HG02938 (cell line): ENCODE data around the gene RAPGEFL1.
"Not testable (repeated sequence)": the region's sequence is repeated elsewhere in the genome, so short reads cannot be mapped to it uniquely, and the experiment has no call there.

Experiments
- ATAC-seq: cut with Tn5 transposase; IDR thresholded peaks from one replicate; pipeline ENCODE4 v1.9.1; 2021; ENCODE audit warnings: mild to moderate bottlenecking, moderate library complexity; ENCODE audit not compliant: unreplicated experiment

RAPGEFL1 gene

GRCh38 chr17:40206193-40206592 is 28.9 kb downstream of the RAPGEFL1 start:
- ATAC-seq = not testable (repeated sequence)

GRCh38 chr17:40209404-40210093 is 32.3 kb downstream of the RAPGEFL1 start:
- ATAC-seq = no peak

GRCh38 chr17:40213914-40214313 is 36.6 kb downstream of the RAPGEFL1 start:
- not testable (repeated sequence) for ATAC-seq

GRCh38 chr17:40218006-40218739 is 40.9 kb downstream of the RAPGEFL1 start:
- ATAC-seq = no peak

DNA sequence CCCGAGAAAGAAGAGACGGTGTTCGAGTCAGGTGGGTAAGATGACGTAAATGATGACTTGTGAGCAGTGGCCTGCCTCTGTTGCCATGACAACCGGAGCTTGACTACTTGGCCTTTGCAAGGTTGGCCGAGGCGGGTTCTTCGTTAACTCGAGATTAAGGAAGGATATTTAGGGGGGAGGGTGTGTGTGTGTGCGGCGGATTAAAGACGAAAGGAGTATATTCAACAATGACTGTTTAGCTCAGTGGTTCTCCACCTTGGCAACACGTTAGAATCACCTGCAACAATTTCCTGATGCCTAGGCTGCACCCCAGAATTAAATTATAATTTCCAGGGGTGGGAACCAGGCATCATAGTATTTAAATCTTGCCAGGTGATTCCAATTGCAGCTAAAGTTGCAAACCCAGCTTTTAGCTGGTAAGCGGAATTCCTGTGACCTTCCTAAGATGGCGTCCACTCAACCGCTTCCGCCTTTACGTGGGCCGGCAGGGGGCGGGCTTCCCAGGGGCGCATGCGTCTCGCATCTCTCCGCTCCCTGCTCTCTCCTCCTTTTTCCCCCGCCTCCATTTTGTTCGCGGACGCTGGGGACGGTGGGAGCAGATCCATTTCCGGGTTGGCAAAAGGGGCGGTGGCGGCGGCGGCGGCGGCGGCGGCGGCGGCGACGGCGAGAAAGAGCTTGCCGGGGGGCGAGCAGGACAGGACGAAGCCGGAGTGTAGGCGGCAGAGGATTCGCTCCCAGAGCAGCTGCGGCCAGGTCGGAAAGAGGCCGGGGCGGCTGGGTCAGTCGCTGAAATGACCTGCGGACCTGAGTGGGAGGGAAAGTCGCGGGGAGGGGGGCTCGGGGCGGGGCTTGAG is 41.7 kb downstream of the RAPGEFL1 start, which contains the start of gene WIPF2:
TSS of gene WIPF2 (plus strand) at position 565 of the 854 bp plus-strand sequence. CDS start 37,156 bp downstream, outside the sequence.
- ATAC-seq = peak; percentile 76

DNA sequence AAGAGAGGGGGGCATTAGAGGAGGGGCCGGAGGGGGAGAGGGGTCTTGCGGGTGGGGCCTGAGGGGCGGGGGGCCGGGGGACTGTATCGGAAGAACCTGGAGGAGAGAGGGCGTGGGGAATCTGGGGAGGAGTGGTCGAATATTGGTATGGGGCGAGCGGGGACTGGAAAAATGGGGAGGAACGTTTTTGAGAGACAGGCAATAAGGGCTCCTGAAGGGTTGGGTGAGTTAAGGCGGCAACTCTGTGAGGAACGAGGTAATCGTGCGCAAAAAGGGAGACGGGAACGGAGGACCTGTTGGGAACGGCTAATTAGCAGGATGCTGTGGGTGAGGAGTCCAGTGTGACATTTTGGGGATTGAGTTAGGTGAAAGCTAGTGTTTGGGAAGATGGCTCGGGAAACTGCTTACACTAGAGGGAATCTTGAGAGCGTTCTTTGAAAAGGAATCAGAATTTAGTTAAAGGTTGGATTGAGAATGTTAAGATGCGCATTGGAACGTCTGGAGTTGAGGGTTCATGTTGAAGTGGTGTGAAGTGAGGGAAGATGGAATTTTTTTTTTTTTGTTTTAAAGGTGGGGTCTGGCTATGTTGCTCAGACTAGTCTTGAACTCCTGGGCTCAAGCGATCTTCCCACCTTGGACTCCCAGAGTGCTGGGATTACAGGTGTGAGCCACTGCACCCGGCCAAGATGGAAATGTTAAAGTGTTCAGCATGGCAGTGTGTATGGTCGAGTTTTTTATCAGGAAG is 42.5 kb downstream of the RAPGEFL1 start:
- peak; percentile 6 for ATAC-seq

GRCh38 chr17:40224718-40225550 is 47.7 kb downstream of the RAPGEFL1 start:
- no peak for ATAC-seq

DNA sequence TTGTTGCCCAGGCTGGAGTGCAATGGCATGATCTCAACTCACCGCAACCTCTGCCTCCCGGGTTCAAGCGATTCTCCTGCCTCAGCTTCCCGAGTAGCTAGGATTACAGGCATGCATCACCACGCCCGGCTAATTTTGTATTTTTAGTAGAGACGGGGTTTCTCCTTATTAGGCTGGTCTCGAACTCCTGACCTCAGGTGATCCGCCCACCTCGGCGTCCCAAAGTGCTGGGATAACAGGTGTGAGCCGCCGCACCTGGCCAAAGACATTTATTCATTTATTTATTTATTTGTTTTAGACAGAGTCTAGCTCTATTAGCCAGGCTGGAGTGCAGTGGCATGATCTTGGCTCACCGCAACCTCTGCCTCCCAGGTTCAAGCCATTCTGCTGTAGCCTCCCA is 51.9 kb downstream of the RAPGEFL1 start:
- ATAC-seq = not testable (repeated sequence)

DNA sequence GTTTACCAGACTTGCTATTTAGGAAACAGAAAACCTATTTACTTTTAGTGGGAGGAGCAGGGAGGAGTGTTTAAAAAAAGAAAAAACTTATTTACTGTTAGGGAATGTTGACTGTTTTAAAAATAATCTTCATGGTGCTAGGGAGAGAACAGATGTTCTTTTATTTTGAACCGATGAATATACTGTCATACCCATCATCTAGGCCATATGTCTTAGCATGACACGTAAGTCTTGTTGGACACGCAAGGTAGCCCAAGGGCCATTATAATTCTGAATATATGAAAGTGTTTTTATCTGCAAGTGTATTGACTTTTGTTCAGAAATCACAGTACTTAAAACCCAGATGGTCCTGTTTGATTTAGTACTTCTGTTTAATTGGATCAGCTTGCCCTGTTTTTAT is 53.4 kb downstream of the RAPGEFL1 start:
- ATAC-seq = no peak

GRCh38 chr17:40231928-40232327 is 54.7 kb downstream of the RAPGEFL1 start:
- not testable (repeated sequence) for ATAC-seq

DNA sequence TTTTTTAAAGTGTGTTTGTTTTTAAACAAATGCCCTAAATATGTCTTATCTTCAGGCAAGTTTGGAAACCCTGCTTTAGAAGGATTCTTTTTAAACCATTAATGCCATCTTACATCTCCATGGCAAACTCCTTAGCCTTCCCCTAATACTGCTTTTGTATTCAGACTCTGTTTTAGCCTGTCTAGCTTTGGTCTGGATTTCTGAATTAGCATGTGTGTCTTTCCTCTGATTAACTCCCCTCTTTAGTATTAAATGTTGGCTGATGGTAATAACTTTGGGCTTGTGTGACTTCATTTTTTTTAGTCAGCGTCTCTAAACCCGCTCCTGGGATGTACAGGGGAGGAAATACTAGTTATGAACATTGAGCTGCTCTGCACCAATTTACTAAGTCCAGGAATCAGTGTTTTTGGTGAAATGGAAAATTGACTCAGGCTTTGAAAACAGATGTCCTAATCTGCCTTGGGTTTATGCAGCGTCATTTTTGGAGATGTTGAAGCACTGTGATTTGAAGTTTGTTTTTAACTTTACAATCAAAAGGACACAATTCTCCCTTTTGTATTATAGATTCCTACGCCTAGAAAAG is 64.1 kb downstream of the RAPGEFL1 start:
- no peak for ATAC-seq

DNA sequence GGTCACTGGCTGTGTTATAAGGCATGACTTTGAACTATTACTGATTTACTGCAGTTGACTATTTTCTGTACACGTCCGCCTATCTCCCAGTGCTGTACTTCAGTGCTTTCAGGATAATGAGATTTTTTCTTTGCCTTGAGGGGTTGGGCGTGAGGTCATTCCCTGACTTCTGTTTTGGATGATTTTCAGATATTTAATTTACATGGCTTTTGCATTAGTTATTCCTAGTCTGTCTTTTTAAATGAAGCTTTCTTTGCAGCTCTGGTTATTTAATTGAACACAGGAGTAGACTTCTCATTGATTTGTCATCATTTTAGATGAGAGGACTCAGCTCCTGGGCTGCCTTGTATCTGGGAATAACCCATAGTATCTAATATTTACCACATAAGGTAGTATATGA is 65.5 kb downstream of the RAPGEFL1 start:
- no peak for ATAC-seq

- ATAC-seq = no peak
Measured at GRCh38 chr17:40243761-40244160, 66.5 kb downstream of the RAPGEFL1 start.

DNA sequence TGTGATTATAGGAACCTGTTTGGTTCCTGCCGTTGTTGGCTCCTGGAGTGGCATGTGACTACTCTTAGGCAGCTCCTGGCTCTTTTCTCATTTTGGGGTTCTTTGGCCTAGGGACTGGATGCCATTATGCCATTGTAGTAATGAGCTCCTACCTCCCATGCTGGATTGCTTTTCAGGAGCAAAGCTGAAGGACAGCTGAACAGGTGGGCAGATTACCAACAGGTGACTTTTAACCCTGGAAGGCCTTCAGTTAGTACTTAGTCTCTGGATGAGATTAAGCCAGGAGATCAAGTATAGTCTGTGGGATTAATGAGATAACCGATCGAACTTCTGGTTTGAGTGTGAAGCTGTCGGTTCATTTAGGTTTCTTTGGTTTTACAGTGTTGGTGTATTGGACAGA is 67.0 kb downstream of the RAPGEFL1 start:
- ATAC-seq = no peak
